ENCODE results near the gene PTPRH. TPM values are rescaled to one million over a fixed set of nuclear protein-coding genes. Genes with fewer than 3 reads are reported as not detected.
"Not testable (repeated sequence)": the region's sequence is repeated elsewhere in the genome, so short reads cannot be mapped to it uniquely, and the experiment has no call there.

Gene PTPRH
- total RNA-seq, 1 donor from 2014 or later = 1.0 TPM

DNA sequence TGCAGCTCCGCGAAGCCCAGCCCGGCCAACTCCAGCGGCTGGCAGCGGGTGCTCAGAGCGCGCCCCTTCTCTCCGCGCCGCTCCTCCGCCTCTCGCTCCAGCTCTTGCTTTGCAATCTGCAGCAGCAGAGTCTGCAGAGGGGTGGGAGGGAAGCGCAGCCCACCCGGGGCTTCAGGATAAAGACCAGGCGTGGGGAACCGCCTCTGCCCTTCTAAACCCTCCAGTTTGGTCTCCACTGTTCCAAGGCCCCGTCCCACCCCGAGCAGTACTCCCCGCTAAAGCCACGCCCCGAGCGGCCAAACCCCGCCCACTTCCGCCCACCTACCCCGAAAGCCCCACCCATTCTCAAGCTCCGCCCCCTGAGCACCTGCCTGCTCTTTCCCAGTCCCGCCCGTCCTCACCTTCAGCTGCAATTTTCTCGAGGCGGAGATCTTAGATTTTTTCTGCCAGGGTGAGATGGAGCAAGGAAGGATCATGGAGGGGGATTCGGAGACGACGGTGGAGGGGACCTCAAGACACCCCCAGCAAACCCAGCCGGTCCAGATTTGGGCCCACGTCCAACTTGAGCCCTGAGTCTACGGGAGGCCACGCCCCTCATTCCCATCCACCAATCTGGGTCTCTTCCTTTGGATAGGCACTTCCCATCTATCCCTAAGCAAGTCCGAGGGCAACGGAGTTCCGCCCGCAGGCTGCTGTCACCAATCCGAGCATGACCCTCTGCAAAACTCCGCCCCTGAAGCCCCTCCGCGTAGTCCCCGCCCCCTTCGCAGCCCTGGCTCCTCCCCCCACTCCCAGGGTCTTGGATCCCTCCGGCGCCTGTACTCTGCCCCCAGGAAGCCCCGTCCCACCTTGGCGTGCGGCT lies 52.9 kb downstream of the PTPRH start:
- DNase-seq (ENCODE audit: low read depth) (no peak), FAIRE-seq (no peak)
- Histone ChIP-seq H4K20me1 (ENCODE audit: insufficient read depth, low read length) (no peaks in the 10 kb centered on the region), H3K36me3 (ENCODE audit: insufficient read depth, low read length) (no peaks in the 10 kb centered on the region), H3K4me2 (ENCODE audit: low read length) (peak overlapping the region; percentile 17), H3K9me3 (ENCODE audit: insufficient read depth, low read depth, low read length) (no peaks in the 10 kb centered on the region), H3K27ac (ENCODE audit: low read depth, low read length) (no peak overlapping the region), H3K9ac (ENCODE audit: low read length) (no peak overlapping the region), H2AFZ (ENCODE audit: low read depth, low read length) (no peak overlapping the region), H3K79me2 (ENCODE audit: insufficient read depth, low read length) (no peaks in the 10 kb centered on the region), H3K27me3 (ENCODE audit: insufficient read depth, low read length) (peaks cover 4% of the 10 kb centered on the region), H3K4me1 (ENCODE audit: insufficient read depth, low read length) (peaks cover 6% of the 10 kb centered on the region), H3K4me3 (ENCODE audit: insufficient read depth, low read depth, low read length) (no peak overlapping the region)
- Mint-ChIP-seq H3K36me3 (ENCODE audit: low read depth, unreplicated experiment) (no peaks in the 10 kb centered on the region), H3K27ac (ENCODE audit: unreplicated experiment) (no peak overlapping the region), H3K4me3 (ENCODE audit: unreplicated experiment) (no peak overlapping the region), H3K27me3 (ENCODE audit: low read depth, unreplicated experiment) (peaks cover 33% of the 10 kb centered on the region), H3K4me1 (ENCODE audit: low read depth, unreplicated experiment) (peaks cover 3% of the 10 kb centered on the region), H3K9me3 (ENCODE audit: unreplicated experiment) (peaks cover 2% of the 10 kb centered on the region)
- TF ChIP-seq, protein P1, sequence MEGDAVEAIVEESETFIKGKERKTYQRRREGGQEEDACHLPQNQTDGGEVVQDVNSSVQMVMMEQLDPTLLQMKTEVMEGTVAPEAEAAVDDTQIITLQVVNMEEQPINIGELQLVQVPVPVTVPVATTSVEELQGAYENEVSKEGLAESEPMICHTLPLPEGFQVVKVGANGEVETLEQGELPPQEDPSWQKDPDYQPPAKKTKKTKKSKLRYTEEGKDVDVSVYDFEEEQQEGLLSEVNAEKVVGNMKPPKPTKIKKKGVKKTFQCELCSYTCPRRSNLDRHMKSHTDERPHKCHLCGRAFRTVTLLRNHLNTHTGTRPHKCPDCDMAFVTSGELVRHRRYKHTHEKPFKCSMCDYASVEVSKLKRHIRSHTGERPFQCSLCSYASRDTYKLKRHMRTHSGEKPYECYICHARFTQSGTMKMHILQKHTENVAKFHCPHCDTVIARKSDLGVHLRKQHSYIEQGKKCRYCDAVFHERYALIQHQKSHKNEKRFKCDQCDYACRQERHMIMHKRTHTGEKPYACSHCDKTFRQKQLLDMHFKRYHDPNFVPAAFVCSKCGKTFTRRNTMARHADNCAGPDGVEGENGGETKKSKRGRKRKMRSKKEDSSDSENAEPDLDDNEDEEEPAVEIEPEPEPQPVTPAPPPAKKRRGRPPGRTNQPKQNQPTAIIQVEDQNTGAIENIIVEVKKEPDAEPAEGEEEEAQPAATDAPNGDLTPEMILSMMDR (IDR thresholded peaks at IDR 0.05; ENCODE audit: insufficient read depth, low read depth, low read length) = no peak
- TF ChIP-seq EZH2 (IDR thresholded peaks at IDR 0.05; ENCODE audit: insufficient read depth, low read length) = no peak

DNA sequence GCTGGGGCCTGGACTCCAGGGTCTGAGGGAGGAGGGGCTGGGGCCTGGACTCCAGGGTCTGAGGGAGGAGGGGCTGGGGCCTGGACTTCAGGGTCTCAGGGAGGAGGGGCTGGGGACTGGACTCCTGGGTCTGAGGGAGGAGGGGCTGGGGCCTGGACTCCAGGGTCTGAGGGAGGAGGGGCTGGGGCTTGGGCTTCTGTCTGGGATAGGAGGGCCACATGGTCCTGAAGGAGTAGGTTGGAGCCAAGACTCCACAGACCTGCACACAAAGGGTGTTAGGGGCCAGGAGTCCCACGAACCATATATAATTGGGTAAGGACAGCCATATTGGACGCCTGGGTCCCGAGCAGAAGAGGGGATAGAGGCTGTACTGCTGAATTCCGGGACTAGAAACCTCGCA lies 53.5 kb downstream of the PTPRH start:
- H3K27ac Mint-ChIP-seq (ENCODE audit: unreplicated experiment); H3K27ac ChIP-seq (ENCODE audit: low read depth, low read length); H3K27me3 ChIP-seq (ENCODE audit: insufficient read depth, low read length); H2AFZ ChIP-seq (ENCODE audit: low read depth, low read length); H3K4me1 ChIP-seq (ENCODE audit: insufficient read depth, low read length); FAIRE-seq; H3K4me1 Mint-ChIP-seq (ENCODE audit: low read depth, unreplicated experiment); H3K79me2 ChIP-seq (ENCODE audit: insufficient read depth, low read length); H3K36me3 Mint-ChIP-seq (ENCODE audit: low read depth, unreplicated experiment); H3K4me3 ChIP-seq (ENCODE audit: insufficient read depth, low read depth, low read length); H3K4me3 Mint-ChIP-seq (ENCODE audit: unreplicated experiment); H3K9me3 ChIP-seq (ENCODE audit: insufficient read depth, low read depth, low read length); H3K36me3 ChIP-seq (ENCODE audit: insufficient read depth, low read length); H3K9me3 Mint-ChIP-seq (ENCODE audit: unreplicated experiment); DNase-seq (ENCODE audit: low read depth); H4K20me1 ChIP-seq (ENCODE audit: insufficient read depth, low read length); H3K9ac ChIP-seq (ENCODE audit: low read length): not testable (repeated sequence)
- peak overlapping the region; percentile 17 for H3K4me2 ChIP-seq (ENCODE audit: low read length)
- peaks cover 33% of the 10 kb centered on the region for H3K27me3 Mint-ChIP-seq (ENCODE audit: low read depth, unreplicated experiment)

DNA sequence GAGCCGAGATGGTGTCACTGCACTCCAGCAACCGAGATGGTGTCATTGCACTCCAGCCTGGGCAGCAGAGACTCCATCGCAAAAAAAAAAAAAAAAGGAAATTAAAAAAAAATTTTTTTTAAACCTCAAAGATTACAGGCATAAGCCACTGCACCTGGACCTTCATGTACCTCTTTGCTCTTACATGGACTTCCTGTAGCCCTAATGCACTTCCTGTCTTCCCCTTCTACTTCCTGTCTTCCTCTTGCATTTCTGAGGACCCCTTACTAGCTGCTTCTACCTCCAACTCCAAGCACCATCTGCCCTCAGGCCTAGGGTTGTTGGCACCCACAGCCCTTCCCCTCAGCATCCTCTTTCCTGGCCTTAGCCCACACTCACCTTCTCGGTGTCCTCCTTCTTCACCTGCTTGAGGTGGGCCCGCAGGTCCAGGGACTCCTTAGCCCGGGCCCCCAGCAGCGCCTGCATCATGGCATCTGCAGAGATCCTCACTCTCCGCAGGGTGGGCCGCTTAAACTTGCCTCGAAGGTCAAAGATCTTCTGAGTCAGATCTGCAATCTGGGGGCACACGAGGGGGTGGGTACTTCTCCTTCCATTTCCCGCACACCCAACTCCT lies 55.5 kb downstream of the PTPRH start:
- TF ChIP-seq, protein P1 (IDR thresholded peaks at IDR 0.05; ENCODE audit: insufficient read depth, low read depth, low read length) = no peak
- TF ChIP-seq EZH2 (IDR thresholded peaks at IDR 0.05; ENCODE audit: insufficient read depth, low read length) = no peak
- Histone ChIP-seq H3K4me1 (ENCODE audit: insufficient read depth, low read length) (no peaks in the 10 kb centered on the region), H4K20me1 (ENCODE audit: insufficient read depth, low read length) (no peaks in the 10 kb centered on the region), H3K27ac (ENCODE audit: low read depth, low read length) (no peak overlapping the region), H3K9me3 (ENCODE audit: insufficient read depth, low read depth, low read length) (no peaks in the 10 kb centered on the region), H3K9ac (ENCODE audit: low read length) (no peak overlapping the region), H3K27me3 (ENCODE audit: insufficient read depth, low read length) (peaks cover 19% of the 10 kb centered on the region), H3K79me2 (ENCODE audit: insufficient read depth, low read length) (no peaks in the 10 kb centered on the region), H3K36me3 (ENCODE audit: insufficient read depth, low read length) (no peaks in the 10 kb centered on the region), H3K4me3 (ENCODE audit: insufficient read depth, low read depth, low read length) (no peak overlapping the region), H2AFZ (ENCODE audit: low read depth, low read length) (no peak overlapping the region), H3K4me2 (ENCODE audit: low read length) (no peak overlapping the region)
- FAIRE-seq (no peak), DNase-seq (ENCODE audit: low read depth) (no peak)
- H3K36me3 Mint-ChIP-seq (ENCODE audit: low read depth, unreplicated experiment) = no peaks in the 10 kb centered on the region
- H3K27ac Mint-ChIP-seq (ENCODE audit: unreplicated experiment) = no peak overlapping the region
- peaks cover 4% of the 10 kb centered on the region for H3K9me3 Mint-ChIP-seq (ENCODE audit: unreplicated experiment)
- peaks cover 2% of the 10 kb centered on the region for H3K4me1 Mint-ChIP-seq (ENCODE audit: low read depth, unreplicated experiment)
- H3K4me3 Mint-ChIP-seq (ENCODE audit: unreplicated experiment) = no peak overlapping the region
- peaks cover 43% of the 10 kb centered on the region for H3K27me3 Mint-ChIP-seq (ENCODE audit: low read depth, unreplicated experiment)

All from astrocyte (in vitro differentiated cells and primary cell).